ENCODE measurements around the gene SLC27A3.

Gene SLC27A3

DNA sequence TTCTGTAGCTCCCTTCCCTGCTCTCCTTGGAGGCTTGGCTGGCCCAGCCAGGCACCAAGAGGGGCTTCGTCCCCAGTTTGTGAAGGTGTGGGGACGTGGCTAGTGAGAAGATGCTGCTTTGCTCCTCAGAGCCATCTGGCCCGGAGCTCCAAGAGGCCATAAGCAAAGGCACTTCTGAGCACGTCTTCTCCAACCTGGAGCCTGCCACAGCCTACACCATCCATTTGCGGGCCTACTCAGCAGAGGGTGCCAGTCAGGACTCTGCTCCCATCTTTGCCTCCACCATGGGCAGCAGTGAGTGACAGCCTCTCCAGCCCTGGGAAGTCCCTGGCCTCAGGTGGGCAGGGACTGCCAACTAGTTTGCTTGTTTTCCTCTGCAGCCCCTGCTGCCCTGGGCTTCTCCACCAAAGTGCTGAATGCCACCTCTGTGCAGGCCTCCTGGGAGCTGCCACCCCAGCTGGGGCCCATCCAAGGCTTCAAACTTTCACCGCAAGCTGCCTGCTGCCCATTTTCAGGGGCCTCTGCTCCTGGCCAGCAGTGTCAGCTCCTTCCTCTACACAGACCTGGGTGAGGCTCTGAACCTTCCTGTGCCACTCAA, 25.9 kb downstream of the SLC27A3 start:
- DNase-seq, result no peak

DNA sequence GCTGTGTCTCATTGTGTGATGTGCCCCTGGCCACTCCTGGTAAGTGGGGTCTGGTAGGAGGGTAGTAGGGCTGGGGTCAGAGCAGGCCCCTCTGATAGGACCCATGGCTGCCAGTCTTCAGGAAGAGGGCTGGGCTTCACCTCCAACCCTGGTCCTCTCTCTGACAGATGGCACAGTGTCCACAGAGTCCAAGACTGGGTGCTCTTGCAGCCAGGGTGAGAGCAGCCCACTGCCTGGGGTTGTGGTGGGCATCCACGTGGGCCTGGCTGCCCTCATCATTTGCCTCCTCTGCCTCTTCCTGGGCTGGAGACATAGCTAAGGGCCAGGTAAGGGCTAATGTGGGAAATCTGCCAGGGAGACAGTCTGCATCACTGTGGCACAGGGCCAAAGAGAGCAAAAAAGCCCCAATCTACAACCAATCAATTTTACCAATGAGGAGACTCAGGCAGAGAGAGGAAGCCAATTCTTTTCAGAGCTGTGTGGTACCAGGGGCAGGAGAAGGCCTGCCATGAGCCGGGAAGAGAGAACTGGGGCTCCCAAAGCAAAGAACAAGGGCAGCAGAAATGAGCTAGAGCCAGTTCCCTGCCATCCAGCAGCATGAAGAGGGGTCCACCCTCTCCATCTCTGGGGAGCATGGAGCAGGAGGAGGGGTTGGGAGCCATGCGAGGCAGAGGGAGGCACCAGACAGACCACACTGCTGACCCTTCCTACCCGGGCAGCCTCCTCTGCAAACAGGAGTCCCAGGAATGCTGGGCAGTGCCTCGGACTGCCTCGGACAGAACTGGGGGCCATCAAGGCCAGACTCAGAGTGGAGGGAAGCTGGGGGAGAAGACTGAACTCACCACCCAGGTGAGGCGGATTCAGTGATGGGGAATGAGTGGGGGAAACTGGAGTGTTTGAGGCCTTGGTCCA, 26.8 kb downstream of the SLC27A3 start:
- DNase-seq, result no peak

DNA sequence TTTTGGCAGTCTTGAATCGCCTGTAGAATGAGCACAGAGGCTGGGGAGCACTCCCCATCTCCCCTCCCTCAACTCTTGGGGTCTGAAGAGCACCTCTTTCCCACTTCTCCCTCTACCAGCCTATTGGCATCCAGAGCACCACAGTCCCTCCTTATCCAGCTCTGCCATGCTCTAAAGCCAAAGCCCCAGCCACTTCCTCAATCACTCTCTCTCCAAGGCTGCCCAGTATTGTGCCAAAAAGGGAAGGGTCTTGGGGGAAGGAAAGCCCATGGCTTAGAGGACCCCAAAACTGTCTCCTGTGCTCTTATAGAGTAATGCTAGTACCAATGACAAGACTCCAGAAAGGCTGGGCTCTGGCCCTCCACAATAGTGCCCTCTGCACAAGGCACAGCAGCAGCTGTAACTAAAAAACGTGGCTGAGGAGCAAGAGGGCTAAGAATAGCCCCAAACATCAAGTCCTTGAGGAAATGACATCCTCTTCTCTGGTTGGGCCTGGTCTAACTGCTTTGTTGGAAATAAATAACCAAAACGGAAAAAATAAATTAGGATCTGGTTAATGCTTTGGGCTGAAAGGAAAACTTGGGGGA, 28.4 kb downstream of the SLC27A3 start:
- DNase-seq, result no peak

DNA sequence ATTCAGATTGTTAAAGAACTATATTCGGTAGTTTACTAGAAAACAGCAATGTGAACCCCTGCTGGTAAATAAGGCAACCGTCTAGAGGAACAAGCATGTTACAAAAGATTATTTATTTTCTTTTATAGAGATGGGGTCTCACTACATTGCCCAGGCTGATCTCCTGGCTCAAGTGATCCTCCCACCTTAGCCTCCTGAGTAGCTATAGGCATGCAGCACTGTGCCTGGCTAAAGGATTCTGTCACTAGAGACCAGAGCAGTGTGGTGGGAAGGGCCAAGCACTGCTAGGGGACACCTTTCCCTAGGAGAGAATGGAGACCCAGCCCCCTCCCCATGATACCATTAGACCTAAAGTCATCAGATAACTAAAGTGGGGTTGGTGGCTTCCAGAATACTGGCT, 28.9 kb downstream of the SLC27A3 start:
- DNase-seq, result no peak

DNA sequence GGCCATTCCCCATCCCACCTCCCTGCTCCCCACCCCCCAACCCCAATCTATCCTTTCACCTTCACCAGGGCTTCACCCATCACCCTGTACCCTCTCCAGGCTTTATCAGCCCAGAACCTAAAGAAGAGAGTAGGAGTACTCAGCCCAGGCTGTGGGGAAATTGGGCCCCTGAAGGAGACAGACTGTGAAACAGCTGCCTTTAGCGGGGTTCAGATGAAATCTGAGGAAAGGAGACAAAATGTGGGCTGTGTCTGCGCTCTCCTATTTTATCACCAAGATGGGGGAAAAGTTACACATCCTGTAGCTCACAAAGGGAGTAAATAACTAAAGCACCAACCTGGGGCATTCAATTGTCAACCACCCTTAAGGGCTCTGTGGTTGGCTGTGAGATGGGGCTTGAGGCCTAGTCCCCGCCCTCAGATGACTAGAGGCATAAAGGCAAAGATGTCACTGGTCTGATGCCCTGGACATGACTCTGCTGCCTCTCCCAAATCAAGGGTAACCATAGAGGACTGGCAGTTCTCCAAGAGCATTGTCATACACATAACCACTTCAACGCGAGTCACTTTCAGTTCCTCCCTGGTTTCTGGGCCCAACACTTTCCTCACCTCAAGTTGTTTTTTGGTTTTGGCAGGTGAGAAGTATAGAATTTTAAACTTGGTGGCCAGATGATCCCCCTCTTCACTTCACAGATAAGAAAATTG, 30.0 kb downstream of the SLC27A3 start:
- peak; percentile 17 for DNase-seq

DNA sequence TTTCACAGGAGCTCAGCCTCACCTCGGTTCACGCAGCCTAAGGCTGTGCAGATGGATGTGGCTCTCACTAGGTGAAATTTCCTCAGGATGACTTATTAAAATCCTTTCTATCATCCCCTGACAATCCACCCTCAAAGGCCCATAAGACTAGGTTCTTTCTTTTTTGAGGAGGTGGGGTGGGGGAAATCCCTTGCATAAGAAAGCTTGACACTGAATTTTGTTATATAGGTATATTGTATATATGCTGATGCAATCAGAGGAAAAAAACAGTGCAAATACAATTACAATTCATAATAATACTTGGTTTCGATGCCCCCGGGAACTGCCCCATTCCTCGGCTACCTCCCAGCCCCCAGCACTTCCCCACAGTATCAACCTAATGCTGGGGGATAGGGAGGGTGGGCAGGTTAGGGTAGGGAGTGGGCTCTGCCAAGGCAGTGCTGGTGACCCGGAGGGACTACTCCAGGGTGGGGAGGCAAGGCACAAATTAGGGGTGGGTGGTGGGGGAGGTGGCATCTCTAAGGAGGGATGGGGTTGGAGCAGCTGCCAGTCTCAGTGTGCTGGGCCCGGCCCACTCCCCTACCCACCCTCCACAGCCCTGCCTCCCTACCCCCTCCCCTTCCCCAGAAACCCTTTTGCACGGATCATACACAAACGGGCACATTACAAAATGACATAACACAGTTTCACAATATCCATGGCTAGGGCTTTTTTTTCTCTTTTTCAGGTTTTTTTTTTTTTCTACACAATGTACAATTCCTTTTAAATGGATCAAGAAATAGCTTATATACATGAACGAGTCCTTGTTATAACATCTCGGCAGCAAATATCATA, 30.9 kb downstream of the SLC27A3 start:
- no peak for DNase-seq

DNA sequence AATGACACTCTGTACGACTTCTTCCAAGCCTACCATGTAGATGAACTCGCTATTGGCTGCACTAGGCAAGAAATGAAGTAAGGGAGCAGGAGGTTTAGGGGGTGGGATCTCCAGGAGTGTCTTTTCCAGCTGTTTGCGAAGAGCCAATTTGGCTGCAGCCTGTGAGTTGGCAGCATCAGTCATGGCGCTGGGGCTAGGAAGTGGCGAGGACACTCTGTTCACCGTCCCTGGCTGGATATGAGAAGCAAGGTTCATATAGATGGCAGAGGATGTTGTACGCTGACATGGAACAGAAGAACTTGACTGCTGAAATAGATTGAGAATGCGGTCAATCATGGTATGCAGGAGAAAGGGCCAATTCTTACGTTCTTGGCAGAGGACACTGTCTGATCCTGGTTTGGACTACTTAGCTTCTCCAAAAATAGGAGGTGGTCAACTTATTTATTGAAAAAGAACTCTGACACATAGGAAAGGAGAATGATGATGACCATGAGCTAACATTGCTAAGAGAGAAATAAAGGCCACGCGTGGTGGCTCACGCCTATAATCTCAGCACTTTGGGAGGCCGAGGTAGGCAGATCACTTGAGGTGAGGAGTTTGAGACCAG, 41.2 kb downstream of the SLC27A3 start:
- no peak for DNase-seq

DNA sequence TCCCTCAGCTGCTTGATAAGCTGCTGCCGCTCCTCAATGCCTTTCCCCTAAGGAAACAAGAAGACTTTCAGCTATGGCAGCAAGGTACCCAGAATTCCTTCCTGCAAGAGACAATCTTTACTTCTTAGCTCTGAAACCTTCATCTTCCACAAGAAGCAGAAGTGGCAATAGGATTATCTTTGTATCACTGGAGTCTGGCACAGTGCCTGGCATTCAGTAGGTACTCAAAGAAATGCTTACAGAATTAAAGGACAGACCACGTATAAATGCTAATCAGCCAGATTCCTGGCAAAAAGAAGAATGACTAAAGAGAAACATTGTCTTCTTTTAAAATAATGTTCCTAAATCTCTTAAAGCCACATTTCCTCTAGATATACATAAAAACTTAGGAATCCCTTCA, 43.7 kb downstream of the SLC27A3 start:
- DNase-seq, result no peak

DNA sequence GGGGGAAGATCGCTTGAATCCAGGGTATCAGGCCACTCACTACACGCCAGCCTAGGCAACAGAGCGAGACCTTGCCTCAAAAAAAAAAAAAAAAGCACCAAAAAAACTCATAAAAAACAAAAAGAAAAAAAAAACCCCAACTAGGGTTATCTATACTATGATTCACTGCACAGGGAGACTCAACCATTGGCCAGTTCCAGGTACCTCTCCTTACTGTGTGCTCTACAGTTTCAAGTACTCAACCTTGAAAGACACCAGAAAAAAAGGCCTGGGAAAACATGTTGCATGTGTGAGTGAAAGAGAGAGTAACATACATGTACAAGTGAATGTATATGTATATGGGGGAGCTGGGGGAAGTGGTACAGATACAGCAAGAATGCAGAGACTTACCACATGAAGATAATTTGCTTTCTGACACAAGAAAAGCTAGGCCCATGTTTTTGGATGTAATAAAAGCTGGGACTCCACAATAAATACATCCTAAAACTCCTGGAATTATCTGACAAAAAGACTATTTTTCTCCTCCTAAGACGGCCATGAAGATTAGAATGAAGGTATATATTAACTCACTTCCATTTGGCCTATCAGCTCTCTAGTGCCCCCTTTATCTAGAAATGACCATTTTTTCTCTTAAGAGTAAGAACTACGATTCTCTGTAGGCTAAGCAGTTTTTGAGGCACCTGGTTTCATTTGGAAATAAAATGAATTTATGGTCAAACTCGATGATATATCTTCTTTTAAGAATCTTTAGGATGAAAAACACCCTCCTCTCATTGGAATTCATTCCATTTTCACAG, 52.2 kb downstream of the SLC27A3 start:
- no peak for DNase-seq

Measured in amniotic stem cell (primary cell).